Spleen (tissue), 11 donors: ENCODE measurements around the gene BRMS1. TPM values are rescaled to one million over a fixed set of nuclear protein-coding genes. Genes with fewer than 3 reads are reported as not detected.
A peak's percentile ranks its signal among the peaks of the same experiment; 100 is the strongest.

ENCODE experiments used
- DNase-seq: peaks from one replicate; pipeline ENCODE4 v3.0.0-alpha.2; 2020
- H3K27ac ChIP-seq, 8 donors: fragments of 200-600 bp; sonication (generic) in 7 of 8; 1 replicate in 4 of 8; 2 replicates in 4 of 8; pipeline versions ENCODE4 v1.5.0 to v1.8.0; 2016 to 2021; ENCODE audit warnings: inconsistent platforms in 4 of 8, mild to moderate bottlenecking in 4 of 8, moderate library complexity in 1 of 8
- H3K27me3 ChIP-seq, 7 donors: fragments of 200-600 bp; sonication (generic) in 6 of 7; replicated peaks in 1 of 7; 1 replicate in 4 of 7; 2 replicates in 3 of 7; pipeline versions ENCODE4 v1.5.0 to v1.8.0; 2016 to 2021; ENCODE audit warnings: inconsistent platforms in 3 of 7, mild to moderate bottlenecking in 1 of 7
- H3K36me3 ChIP-seq, 6 donors: fragments of 200-600 bp; sonication (generic) in 5 of 6; 1 replicate in 4 of 6; 2 replicates in 2 of 6; pipeline versions ENCODE4 v1.5.0 to v1.8.0; 2016 to 2021; ENCODE audit warnings: inconsistent platforms in 2 of 6
- H3K4me1 ChIP-seq, 6 donors: fragments of 200-600 bp; sonication (generic) in 5 of 6; 1 replicate in 3 of 6; 2 replicates in 3 of 6; pipeline versions ENCODE4 v1.5.0 to v1.8.0; 2016 to 2021; ENCODE audit warnings: inconsistent platforms in 3 of 6
- H3K4me3 ChIP-seq, 8 donors: fragments of 200-600 bp; sonication (generic) in 7 of 8; 1 replicate in 4 of 8; 2 replicates in 4 of 8; pipeline versions ENCODE4 v1.5.0 to v1.8.0; 2016 to 2021; ENCODE audit warnings: inconsistent platforms in 4 of 8, mild to moderate bottlenecking in 4 of 8, moderate library complexity in 2 of 8
- H3K9me3 ChIP-seq, 8 donors: fragments of 200-600 bp; sonication (generic) in 7 of 8; 1 replicate in 4 of 8; 2 replicates in 4 of 8; pipeline versions ENCODE4 v1.5.0 to v1.8.0; 2016 to 2021; ENCODE audit warnings: inconsistent platforms in 4 of 8
- CTCF ChIP-seq, 11 experiments: fragments of 200-600 bp in 7 of 11; fragments of 450-650 bp in 4 of 11; sonication (generic) in 4 of 11; IDR thresholded peaks in 8 of 11; conservative IDR thresholded peaks in 3 of 11; 1 replicate in 7 of 11; 2 replicates in 4 of 11; pipeline versions ENCODE4 v1.4.0 to v1.8.0; 2016 to 2021; ENCODE audit warnings: antibody characterized with exemption in 11 of 11, inconsistent platforms in 4 of 11, mild to moderate bottlenecking in 1 of 11
- POLR2A ChIP-seq, 3 donors: fragments of 450-650 bp; IDR thresholded peaks; one replicate each; pipeline ENCODE4 v1.5.1; 2017; ENCODE audit warnings: antibody characterized with exemption in 3 of 3, mild to moderate bottlenecking in 1 of 3
- POLR2AphosphoS5 ChIP-seq, 3 donors: sonication (generic); formaldehyde crosslinking; IDR thresholded peaks; one replicate each; pipeline ENCODE4 v1.5.1; 2017; ENCODE audit warnings: antibody characterized with exemption in 3 of 3
- WGBS, 5 donors: extraction: QIAGEN DNeasy Blood & Tissue Kit in 3 of 5; methylation state at CpG; one replicate each; pipeline versions ENCODE4 v1.1.5 to v1.1.7; 2013 to 2018; 5-methylcytosine and 5-hydroxymethylcytosine counted together
- intact Hi-C: fragments of 100-400 bp; cut with DNase I; formaldehyde crosslinking; loops from one replicate; pipeline ENCODE4 v1.15.0; 2023; ENCODE audit warnings: low total_unique reads
- polyA plus RNA-seq, 3 donors: library from polyadenylated mRNA; stranded (reverse); fragments of 200-250 nt; gene quantifications; one replicate each; pipeline ENCODE4 v1.2.1, GENCODE V29; 2013
- total RNA-seq, 7 donors: library from RNA; depleted of rRNA in 3 of 7; stranded (reverse); fragments of >200 nt in 3 of 7; fragmentation: NEBNext Ultra II Directional in 4 of 7; extraction: Animal tissue kit (Norgen Biotek cat#: 25700) in 4 of 7; gene quantifications; one replicate each; pipeline versions ENCODE4 v1.1.0 to v1.2.1, GENCODE V29; 2016 to 2021
- donor health status: healthy with polysubstance abuse.
- donor health status: DM: no; HTN: no; CAD: no; lungs with moderate emphysema.
- donor health status: DM: no; HTN: no; CAD: no.
- donor health status: Bipolar disorder and iron deficiency.
- donor health status: healthy.
- donor health status: DM: no; HTN: no; CAD: no.
- donor health status: DM: yes; HTN: yes; CAD: no.

BRMS1 gene
- total and polyA plus RNA-seq, 10 donors = 32.3 to 90.6 (median 42.8) TPM

DNA sequence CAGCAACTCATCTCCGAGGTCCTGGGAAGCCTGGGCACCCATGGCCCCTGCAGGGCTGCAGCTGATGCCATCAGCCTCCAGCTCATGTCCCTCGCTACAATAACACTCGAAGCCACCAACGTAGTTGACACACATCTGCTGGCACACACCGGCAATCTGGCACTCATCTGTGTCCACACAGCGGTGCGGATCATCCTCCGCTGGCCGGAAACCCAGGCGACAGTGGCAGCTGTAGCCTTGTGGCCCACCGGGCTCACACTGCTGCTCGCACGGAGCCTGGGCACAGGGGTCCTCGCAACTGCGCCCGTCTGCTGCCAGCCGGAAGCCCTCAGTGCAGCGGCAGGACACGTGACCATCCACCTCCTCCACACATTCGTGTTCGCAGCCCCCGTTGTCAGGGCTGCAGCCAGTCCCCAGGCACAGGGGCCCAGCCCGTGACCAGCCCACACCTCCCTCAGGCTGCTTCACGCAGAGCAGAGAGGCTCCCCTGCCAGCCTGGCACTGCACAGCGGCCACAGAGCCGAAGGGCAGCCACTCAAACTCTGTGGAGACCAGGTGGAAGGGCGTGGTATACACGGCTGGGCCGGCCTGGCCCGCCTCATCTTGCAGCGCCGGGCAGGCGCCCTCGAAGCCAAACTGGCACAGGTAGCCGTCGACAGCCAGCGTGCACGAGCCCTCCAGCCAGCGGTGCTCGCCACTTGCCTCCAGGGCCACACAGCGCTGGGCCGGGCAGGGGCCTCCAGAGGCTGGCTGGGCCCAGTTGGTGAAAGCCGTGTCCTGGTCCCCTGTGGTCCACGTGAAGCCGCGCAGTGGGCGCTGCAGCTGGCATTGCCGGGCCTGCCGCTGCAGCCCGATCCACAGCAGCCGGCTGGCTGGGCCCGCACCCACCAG is 28.7 kb downstream of the BRMS1 start:
- Histone ChIP-seq H3K36me3 (no peaks in the 10 kb centered on the region), H3K4me1 (peaks cover 19 to 83% (median 53%) of the 10 kb centered on the region in 6 donors), H3K4me3 (peak overlapping the region in 7 of 8 donors; percentile 10 to 54 (median 28)), H3K27me3 (peaks cover 0 to 26% (median 0%) of the 10 kb centered on the region in 7 donors), H3K27ac (peak overlapping the region in 7 of 8 donors; percentile 66 to 91 (median 82)), H3K9me3 (no peaks in the 10 kb centered on the region)
- TF ChIP-seq POLR2AphosphoS5 (IDR thresholded peaks at IDR 0.05) (peak in 2 of 3 donors; percentile 37 to 56), CTCF (IDR thresholded peaks at IDR 0.05 in 8 of 11, conservative IDR thresholded peaks at IDR 0.05 in 3 of 11) (no peak)
- DNase-seq = peak; percentile 79
- WGBS, 5 donors = 72 to 89% (median 84%) methylated on average over 29 to 52 of the region's 52 CpGs
- intact Hi-C loops = no loop called here

- DNase-seq = no peak
- H3K27ac ChIP-seq = peak overlapping the region in 3 of 8 donors; percentile 85 to 93 (median 91)
- intact Hi-C loops = no loop called here
These were observed 29.4 kb downstream of the BRMS1 start for GRCh38 chr11:66315498-66315885.

GRCh38 chr11:66314561-66315497 is 30.1 kb downstream of the BRMS1 start:
- Histone ChIP-seq H3K9me3 (no peaks in the 10 kb centered on the region), H3K27ac (peak overlapping the region in 4 of 8 donors; percentile 83 to 93 (median 92)), H3K27me3 (peaks cover 0 to 26% (median 0%) of the 10 kb centered on the region in 7 donors), H3K36me3 (no peaks in the 10 kb centered on the region), H3K4me3 (no peak overlapping the region), H3K4me1 (peaks cover 19 to 84% (median 53%) of the 10 kb centered on the region in 6 donors)
- 85 to 89% (median 87%) methylated on average over 11 to 17 of the region's 17 CpGs for WGBS, 5 donors
- intact Hi-C loops = loop anchor here (5.0 kb wide), 1 partner anchor 72 kb away; no protein-coding TSS in a partner anchor
- DNase-seq = no peak
- TF ChIP-seq POLR2AphosphoS5 (IDR thresholded peaks at IDR 0.05) (no peak), POLR2A (IDR thresholded peaks at IDR 0.05) (no peak), CTCF (IDR thresholded peaks at IDR 0.05 in 8 of 11, conservative IDR thresholded peaks at IDR 0.05 in 3 of 11) (no peak)

More at GRCh38 chr11:66315498-66315885, 29.4 kb downstream of the BRMS1 start:
- H3K27me3 ChIP-seq = peaks cover 0 to 26% (median 0%) of the 10 kb centered on the region in 7 donors
- no peaks in the 10 kb centered on the region for H3K9me3 ChIP-seq
- H3K4me3 ChIP-seq = peak overlapping the region in 3 of 8 donors; percentile 23 to 41 (median 28)
- WGBS, 5 donors = 85 to 93% (median 91%) methylated on average over 14 of the region's 14 CpGs
- TF ChIP-seq POLR2A (IDR thresholded peaks at IDR 0.05) = no peak
- TF ChIP-seq POLR2AphosphoS5 (IDR thresholded peaks at IDR 0.05) = no peak
- TF ChIP-seq CTCF (IDR thresholded peaks at IDR 0.05 in 8 of 11, conservative IDR thresholded peaks at IDR 0.05 in 3 of 11) = no peak
- H3K36me3 ChIP-seq = no peaks in the 10 kb centered on the region
- H3K4me1 ChIP-seq = peaks cover 19 to 84% (median 53%) of the 10 kb centered on the region in 6 donors
